Thoracic aorta (tissue), 2 donors: ENCODE measurements around the gene MCTS1. TPM values are rescaled to one million over a fixed set of nuclear protein-coding genes. Genes with fewer than 3 reads are reported as not detected.
A peak's percentile ranks its signal among the peaks of the same experiment; 100 is the strongest.

ENCODE experiments used
- ATAC-seq: fragments of 150-250 bp; one replicate; pipeline ENCODE4 v1.8.0; 2017; ENCODE audit warnings: low read depth; ENCODE audit not compliant: insufficient number of reproducible peaks, low FRiP score
- DNase-seq: peaks from one replicate; pipeline ENCODE4 v3.0.0-alpha.2; 2020; ENCODE audit warnings: low spot score
- H3K27ac ChIP-seq, 2 donors: fragments of 200-600 bp; sonication (generic); 1 replicate in 1 of 2; 2 replicates in 1 of 2; pipeline ENCODE4 v1.5.1; 2016; ENCODE audit warnings: mild to moderate bottlenecking in 2 of 2, moderate library complexity in 2 of 2
- H3K27me3 ChIP-seq: fragments of 200-600 bp; sonication (generic); replicated peaks from 2 replicates; pipeline ENCODE4 v1.6.0; 2016; ENCODE audit warnings: mild to moderate bottlenecking; ENCODE audit not compliant: insufficient read depth
- H3K36me3 ChIP-seq: fragments of 200-600 bp; sonication (generic); one replicate; pipeline ENCODE4 v1.5.1; 2016
- H3K4me1 ChIP-seq, 2 donors: fragments of 200-600 bp; sonication (generic); 1 replicate in 1 of 2; 2 replicates in 1 of 2; pipeline versions ENCODE4 v1.5.1 to v1.6.0; 2016; ENCODE audit warnings: low read depth in 2 of 2, mild to moderate bottlenecking in 1 of 2; ENCODE audit not compliant: control insufficient read depth in 1 of 2
- H3K4me3 ChIP-seq: fragments of 200-600 bp; sonication (generic); 2 replicates; pipeline ENCODE4 v1.5.1; 2016; ENCODE audit warnings: mild to moderate bottlenecking
- H3K9me3 ChIP-seq: fragments of 200-600 bp; sonication (generic); 2 replicates; pipeline ENCODE4 v1.5.1; 2016
- CTCF ChIP-seq: fragments of 200-600 bp; sonication (generic); IDR thresholded peaks from one replicate; pipeline ENCODE4 v1.5.1; 2019; ENCODE audit warnings: antibody characterized with exemption
- total RNA-seq, 2 donors: library from RNA; depleted of rRNA; stranded (reverse); fragments of >200 nt; gene quantifications; one replicate each; pipeline versions ENCODE4 v1.1.0 to v1.2.3, GENCODE V29; 2016

MCTS1 gene, protein sequence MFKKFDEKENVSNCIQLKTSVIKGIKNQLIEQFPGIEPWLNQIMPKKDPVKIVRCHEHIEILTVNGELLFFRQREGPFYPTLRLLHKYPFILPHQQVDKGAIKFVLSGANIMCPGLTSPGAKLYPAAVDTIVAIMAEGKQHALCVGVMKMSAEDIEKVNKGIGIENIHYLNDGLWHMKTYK
- 10 to 100 TPM; 19.2 to 19.5 TPM for total RNA-seq

DNA sequence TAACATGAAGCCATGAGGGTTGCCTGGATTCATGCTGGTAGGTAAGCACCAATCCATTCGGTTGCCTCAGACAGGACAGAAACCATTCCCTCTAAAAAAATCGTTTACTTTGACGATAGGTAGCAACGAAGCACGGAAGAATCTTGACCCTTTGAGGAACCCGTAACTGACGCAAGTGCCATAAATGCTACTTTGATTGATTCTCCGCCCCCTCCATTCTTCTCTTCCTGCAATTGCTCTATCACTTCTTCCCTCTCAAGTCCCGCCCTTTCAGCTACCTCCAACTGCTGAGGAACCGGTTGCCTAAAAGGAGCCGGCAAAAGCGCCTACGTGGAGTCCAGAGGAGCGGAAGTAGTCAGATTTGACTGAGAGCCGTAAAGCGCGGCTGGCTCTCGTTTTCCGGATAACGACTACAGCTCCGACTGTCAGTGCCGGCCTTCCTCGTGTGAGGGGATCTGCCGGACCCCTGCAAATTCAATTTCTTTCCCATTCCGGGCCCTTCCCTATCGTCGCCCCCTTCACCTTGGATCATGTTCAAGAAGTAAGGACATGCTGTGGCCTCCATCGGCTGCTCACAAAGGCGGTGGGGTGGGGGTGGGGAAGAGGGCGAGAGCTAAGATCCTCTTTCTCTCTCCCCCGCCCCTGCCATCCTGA is at the start of gene MCTS1:
TSS of gene MCTS1 (plus strand) at position 395 of the 654 bp plus-strand sequence. CDS start at position 531, 136 bp downstream.
- Histone ChIP-seq H3K9me3 (no peaks in the 10 kb centered on the region), H3K4me3 (peak within 1 kb of the TSS; percentile 80), H3K27ac (peak within 1 kb of the TSS; percentile 85 to 91), H3K27me3 (no peaks in the 10 kb centered on the region), H3K4me1 (peaks cover 2 to 3% of the 10 kb centered on the region in 2 donors), H3K36me3 (no peaks in the 10 kb centered on the region)
- TF ChIP-seq CTCF, result no peak
- ATAC-seq (peak; percentile 97), DNase-seq (peak; percentile 47)

- DNase-seq (no peak), ATAC-seq (no peak)
- no peaks in the 10 kb centered on the region for H3K9me3 ChIP-seq
- no peak overlapping the region for H3K4me3 ChIP-seq
- H3K36me3 ChIP-seq, result peaks cover 3% of the 10 kb centered on the region
- no peak for TF ChIP-seq CTCF
- no peaks in the 10 kb centered on the region for H3K27me3 ChIP-seq
- H3K4me1 ChIP-seq, result peaks cover 0 to 16% of the 10 kb centered on the region in 2 donors
- H3K27ac ChIP-seq, result no peak overlapping the region
Observed at GRCh38 chrX:120556251-120556650, 47.6 kb upstream of the MCTS1 start.

DNA sequence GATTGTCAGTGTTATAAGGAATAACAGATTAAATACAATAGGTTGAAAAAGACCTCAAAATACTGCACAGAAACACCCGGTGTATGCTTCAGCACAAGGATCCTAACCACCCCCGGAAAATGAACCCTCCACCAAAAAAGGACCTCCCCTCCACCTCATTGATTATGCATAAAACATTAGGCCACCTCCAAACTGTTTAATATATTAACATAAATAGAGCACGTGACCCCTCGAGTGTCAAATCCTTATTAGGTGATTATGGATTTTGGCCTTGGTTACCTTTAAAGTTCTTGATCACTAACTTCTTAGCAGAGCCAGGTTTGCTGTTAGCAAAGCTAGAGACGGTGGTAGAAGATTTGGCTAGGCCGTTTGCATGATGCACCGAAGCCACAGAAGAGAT is 44.1 kb upstream of the MCTS1 start:
- Histone ChIP-seq H3K27me3 (no peaks in the 10 kb centered on the region), H3K36me3 (peaks cover 3% of the 10 kb centered on the region), H3K9me3 (no peaks in the 10 kb centered on the region), H3K27ac (peak overlapping the region; percentile 95 to 97), H3K4me3 (peak overlapping the region; percentile 88), H3K4me1 (peaks cover 0 to 8% of the 10 kb centered on the region in 2 donors)
- ATAC-seq, result no peak
- no peak for DNase-seq
- TF ChIP-seq CTCF, result no peak

DNA sequence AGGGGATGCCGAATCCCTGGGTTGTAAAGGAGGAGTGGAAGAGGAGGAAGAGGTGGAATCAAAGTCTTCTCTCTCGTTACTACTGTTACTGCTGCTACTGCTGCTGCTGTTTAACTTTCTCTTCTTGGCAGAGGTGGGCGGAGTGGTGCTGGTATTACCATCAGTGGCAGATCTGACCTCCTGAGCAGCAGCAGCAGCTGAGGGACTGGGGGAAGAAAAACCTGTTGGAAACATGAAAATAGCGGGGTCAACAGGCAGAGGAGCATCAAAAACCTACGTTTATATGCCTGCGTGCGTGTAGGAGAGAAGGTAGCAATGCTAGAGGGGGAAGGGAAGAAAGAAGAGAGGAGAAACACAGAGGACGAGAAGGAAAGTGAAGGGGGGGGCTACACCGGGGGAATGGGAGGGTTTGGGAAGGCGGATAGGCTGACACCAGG is 43.5 kb upstream of the MCTS1 start:
- ATAC-seq (no peak), DNase-seq (no peak)
- no peak for TF ChIP-seq CTCF
- Histone ChIP-seq H3K9me3 (no peaks in the 10 kb centered on the region), H3K27ac (peak overlapping the region; percentile 95 to 97), H3K4me3 (peak overlapping the region; percentile 88), H3K27me3 (no peaks in the 10 kb centered on the region), H3K4me1 (peaks cover 0 to 7% of the 10 kb centered on the region in 2 donors), H3K36me3 (peaks cover 3% of the 10 kb centered on the region)

DNA sequence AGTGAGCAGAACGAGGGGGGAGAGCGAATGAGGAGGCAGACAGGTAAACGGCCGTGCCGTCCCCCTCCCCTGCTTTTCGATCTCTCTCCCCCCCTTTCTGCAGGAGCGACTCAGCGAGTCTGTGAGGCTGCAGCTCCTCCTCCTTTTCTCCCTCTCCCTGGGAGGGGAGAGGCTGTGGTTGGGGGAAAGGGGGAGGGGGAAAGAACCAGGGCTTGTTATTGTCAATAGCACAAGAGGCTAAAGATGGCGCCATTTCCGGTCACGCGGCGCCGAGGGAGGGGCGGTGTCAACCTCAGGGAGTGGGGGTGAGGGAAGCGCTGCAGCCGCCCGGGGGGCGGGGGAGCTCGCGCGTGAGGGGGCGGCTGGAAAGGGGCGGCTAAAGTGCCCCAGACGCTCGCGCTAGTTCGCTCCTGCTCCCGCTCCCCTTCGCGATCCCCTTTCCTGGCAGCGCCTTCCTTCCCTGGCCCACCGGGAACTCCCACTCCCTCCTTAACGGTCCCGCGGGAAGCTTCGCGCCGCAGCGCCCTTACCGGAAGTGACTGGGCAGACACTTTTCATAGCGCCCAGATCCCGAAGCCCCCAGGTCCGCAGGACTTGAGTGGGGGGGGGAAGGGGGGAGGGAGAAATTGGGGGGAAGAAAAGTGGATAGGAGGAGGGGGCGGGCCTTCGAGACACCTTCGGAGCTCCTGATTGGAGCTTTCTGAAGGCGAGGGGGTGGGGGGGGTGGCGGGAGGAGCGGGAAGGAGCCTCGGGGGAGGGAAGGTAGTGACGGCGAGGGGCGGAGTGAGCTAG is 42.9 kb upstream of the MCTS1 start, which contains the start of gene CUL4B:
TSS of gene CUL4B (minus strand) at position 121 of the 792 bp plus-strand sequence. CDS start 324 bp downstream, outside the sequence.
- Histone ChIP-seq H3K27ac (peak within 1 kb of the TSS; percentile 95 to 97), H3K4me3 (peak within 1 kb of the TSS; percentile 88), H3K9me3 (no peaks in the 10 kb centered on the region), H3K27me3 (no peaks in the 10 kb centered on the region), H3K4me1 (peaks cover 0 to 7% of the 10 kb centered on the region in 2 donors), H3K36me3 (peaks cover 3% of the 10 kb centered on the region)
- ATAC-seq (peak; percentile 92), DNase-seq (peak; percentile 77)
- TF ChIP-seq CTCF, result no peak
